ENCODE measurements around the gene CDC45.

CDC45 gene

GRCh38 chr22:19567157-19568009, 87.7 kb downstream of the CDC45 start:
- no peak for DNase-seq

- DNase-seq: no peak
Observed at GRCh38 chr22:19568337-19569275, 88.9 kb downstream of the CDC45 start.

GRCh38 chr22:19569276-19569640, 89.5 kb downstream of the CDC45 start:
- no peak for DNase-seq

GRCh38 chr22:19569976-19570375, 90.3 kb downstream of the CDC45 start:
- no peak for DNase-seq

Data from activated CD8-positive, alpha-beta memory T cell treated with anti-CD3 and anti-CD28 coated beads, Interleukin-2, amount 50 U/mL, for 48 hours (primary cell).